HFFc6 (cell line): ENCODE results near the gene RTN1. TPM values are rescaled to one million over a fixed set of nuclear protein-coding genes. Genes with fewer than 3 reads are reported as not detected.

Experiments
- DNase-seq: peaks from one replicate; pipeline ENCODE4 v3.0.0-alpha.2; 2018
- H3K27ac Mint-ChIP-seq: 2 replicates; pipeline ENCODE4 v1.8.0; 2020; ENCODE audit warnings: mild to moderate bottlenecking, mixed read lengths
- H3K27me3 Mint-ChIP-seq: 2 replicates; pipeline ENCODE4 v1.8.0; 2021; ENCODE audit warnings: mild to moderate bottlenecking, moderate library complexity, mixed read lengths; ENCODE audit not compliant: insufficient read depth
- H3K36me3 Mint-ChIP-seq: 2 replicates; pipeline ENCODE4 v1.8.0; 2021; ENCODE audit warnings: low read depth, mixed read lengths
- H3K4me1 Mint-ChIP-seq: 2 replicates; pipeline ENCODE4 v1.8.0; 2020; ENCODE audit warnings: low read depth, mixed read lengths
- H3K4me3 Mint-ChIP-seq: 2 replicates; pipeline ENCODE4 v1.8.0; 2020; ENCODE audit warnings: mild to moderate bottlenecking, moderate library complexity, mixed read lengths
- H3K9me3 Mint-ChIP-seq: 2 replicates; pipeline ENCODE4 v1.8.0; 2020; ENCODE audit warnings: mild to moderate bottlenecking, mixed read lengths
- total RNA-seq, 6 experiments: library from RNA; stranded (reverse); fragmentation: NEBNext Ultra II Directional; extraction: Animal tissue kit (Norgen Biotek cat#: 25700); gene quantifications; 2 replicates in 1 of 6; 3 replicates in 5 of 6; pipeline ENCODE4 v1.2.3, GENCODE V29; 2021
- TF ChIP-seq, protein P1 (sequence below): fragments of 200-600 bp; sonication (generic); IDR thresholded peaks from 2 replicates; pipeline ENCODE4 v1.5.0; 2021; ENCODE audit warnings: antibody characterized with exemption, mild to moderate bottlenecking

The RTN1 gene
- total RNA-seq, 6 experiments from 2014 or later: 0.07 to 0.17 TPM; not detected in 4

DNA sequence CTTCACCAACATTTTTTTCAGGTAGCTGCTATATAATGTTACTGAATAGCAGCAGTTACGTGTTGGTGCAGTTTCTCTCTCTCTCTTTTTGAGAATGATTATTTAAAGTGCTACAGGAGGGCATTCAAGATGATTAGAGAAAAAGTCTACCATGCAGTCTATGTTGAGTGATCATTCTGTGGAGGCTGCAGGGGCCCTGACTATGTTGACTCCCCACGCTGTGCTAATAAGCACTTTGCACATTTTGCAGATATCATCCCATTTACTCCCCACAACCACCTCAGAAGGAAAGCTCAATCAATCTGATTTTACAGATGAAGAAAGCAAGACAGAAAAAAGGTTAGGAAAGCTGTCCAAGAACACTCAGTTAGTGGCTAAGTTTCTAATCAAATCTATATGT, 87.8 kb downstream of the RTN1 start:
- Mint-ChIP-seq H3K36me3 (no peaks in the 10 kb centered on the region), H3K4me3 (no peak overlapping the region), H3K9me3 (peaks cover 46% of the 10 kb centered on the region), H3K27me3 (no peaks in the 10 kb centered on the region), H3K4me1 (no peaks in the 10 kb centered on the region), H3K27ac (no peak overlapping the region)
- TF ChIP-seq, protein P1, sequence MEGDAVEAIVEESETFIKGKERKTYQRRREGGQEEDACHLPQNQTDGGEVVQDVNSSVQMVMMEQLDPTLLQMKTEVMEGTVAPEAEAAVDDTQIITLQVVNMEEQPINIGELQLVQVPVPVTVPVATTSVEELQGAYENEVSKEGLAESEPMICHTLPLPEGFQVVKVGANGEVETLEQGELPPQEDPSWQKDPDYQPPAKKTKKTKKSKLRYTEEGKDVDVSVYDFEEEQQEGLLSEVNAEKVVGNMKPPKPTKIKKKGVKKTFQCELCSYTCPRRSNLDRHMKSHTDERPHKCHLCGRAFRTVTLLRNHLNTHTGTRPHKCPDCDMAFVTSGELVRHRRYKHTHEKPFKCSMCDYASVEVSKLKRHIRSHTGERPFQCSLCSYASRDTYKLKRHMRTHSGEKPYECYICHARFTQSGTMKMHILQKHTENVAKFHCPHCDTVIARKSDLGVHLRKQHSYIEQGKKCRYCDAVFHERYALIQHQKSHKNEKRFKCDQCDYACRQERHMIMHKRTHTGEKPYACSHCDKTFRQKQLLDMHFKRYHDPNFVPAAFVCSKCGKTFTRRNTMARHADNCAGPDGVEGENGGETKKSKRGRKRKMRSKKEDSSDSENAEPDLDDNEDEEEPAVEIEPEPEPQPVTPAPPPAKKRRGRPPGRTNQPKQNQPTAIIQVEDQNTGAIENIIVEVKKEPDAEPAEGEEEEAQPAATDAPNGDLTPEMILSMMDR: no peak
- DNase-seq: no peak

DNA sequence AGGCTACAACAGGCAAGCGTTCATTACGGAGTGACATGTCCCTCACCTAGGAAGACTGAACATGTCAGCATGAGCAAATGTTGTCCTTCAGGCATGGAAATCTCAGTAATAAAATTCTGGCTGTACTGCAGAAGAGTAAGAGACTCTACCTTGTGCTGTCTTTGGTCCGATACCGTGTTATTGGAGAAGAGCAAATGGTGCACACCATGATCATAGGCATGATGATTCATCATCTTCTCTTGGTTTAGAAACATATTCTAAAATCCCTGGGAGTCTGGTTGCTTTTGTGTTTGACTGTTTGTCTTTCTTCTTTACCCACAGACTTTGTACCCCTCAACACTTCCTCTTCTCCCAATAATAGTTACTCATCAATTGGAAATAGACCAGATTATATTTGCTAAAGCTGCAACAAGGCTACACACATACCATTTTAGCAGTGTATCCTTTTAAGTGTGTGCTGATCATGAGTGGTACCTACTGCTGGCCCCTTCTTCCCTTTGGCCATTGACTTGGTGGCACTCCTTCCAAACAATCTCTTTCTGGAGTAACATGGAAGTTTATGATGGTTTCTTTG, 93.5 kb downstream of the RTN1 start:
- no peak overlapping the region for H3K27ac Mint-ChIP-seq
- no peak overlapping the region for H3K4me3 Mint-ChIP-seq
- H3K27me3 Mint-ChIP-seq: no peaks in the 10 kb centered on the region
- H3K9me3 Mint-ChIP-seq: peaks cover 25% of the 10 kb centered on the region
- no peak for DNase-seq
- H3K4me1 Mint-ChIP-seq: no peaks in the 10 kb centered on the region
- TF ChIP-seq, protein P1: no peak
- no peaks in the 10 kb centered on the region for H3K36me3 Mint-ChIP-seq

DNA sequence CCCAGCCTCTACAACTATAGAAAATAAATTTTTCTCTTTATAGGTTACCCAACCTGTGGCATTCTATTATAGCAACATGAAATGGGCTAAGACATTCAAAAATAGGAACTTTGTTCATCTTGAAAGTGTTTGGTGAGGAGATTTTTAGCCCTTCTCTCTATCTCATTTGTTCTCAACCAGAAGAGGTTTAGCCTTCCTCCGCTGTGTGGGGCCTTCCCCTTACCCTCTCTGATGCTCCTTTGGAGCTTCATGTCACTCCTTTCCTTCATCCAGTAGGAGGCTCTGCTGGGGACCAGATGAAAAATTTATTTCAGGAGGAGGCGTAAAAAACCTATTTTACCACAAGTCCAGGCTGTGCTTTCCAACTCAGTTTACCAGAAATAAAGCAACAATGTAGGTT, 94.1 kb downstream of the RTN1 start:
- no peak overlapping the region for H3K27ac Mint-ChIP-seq

DNA sequence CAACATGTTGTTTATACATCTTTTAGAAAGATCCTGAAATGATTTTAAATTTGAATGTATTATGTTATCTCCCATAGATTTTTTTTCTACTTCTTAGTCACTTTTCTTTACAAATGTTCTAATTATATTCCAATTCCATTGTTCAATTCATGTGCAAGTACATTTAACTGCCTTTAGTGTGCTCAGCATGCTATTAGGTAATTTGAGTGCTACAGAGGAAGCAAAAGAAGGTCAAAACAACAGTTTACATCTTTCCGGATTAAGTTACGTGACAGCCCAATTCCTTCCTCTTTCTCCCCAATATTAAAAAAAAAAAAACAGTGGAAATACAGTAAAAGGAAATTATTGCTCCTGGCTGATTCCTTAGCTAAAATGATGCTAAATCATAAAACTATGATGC, 98.3 kb downstream of the RTN1 start:
- no peaks in the 10 kb centered on the region for H3K36me3 Mint-ChIP-seq
- TF ChIP-seq, protein P1: no peak
- DNase-seq: no peak

More for the DNA sequence above, 94.1 kb downstream of the RTN1 start:
- TF ChIP-seq, protein P1: no peak
- no peaks in the 10 kb centered on the region for H3K36me3 Mint-ChIP-seq
- no peaks in the 10 kb centered on the region for H3K27me3 Mint-ChIP-seq
- DNase-seq: no peak
- H3K4me3 Mint-ChIP-seq: no peak overlapping the region
- peaks cover 24% of the 10 kb centered on the region for H3K9me3 Mint-ChIP-seq
- H3K4me1 Mint-ChIP-seq: no peaks in the 10 kb centered on the region

DNA sequence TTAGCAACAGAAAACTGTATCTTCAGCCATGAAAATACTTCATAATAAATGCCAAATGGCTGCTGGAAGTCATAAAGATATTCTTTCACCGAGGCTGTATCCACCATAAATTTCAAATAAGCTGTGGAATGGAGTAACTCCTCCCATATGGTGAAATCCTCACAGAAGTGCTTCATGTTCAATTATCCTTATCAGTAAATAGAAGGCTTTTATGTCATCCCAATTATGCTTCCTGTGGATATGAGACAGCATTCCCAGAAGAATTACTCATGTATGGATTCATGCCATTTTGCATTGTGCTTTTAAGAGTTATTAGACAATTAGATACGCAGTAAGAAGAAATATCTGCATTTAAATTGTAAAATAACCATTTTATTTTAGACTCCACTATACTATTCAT, 99.0 kb downstream of the RTN1 start:
- Mint-ChIP-seq H3K9me3 (peaks cover 26% of the 10 kb centered on the region), H3K27ac (no peak overlapping the region), H3K27me3 (peaks cover 2% of the 10 kb centered on the region; the same call in 1 of the 2 replicates)

More for the DNA sequence above, 98.3 kb downstream of the RTN1 start:
- Mint-ChIP-seq H3K9me3 (peaks cover 23% of the 10 kb centered on the region), H3K4me3 (no peak overlapping the region), H3K27me3 (no peaks in the 10 kb centered on the region), H3K27ac (no peak overlapping the region), H3K4me1 (no peaks in the 10 kb centered on the region)

More for the DNA sequence above, 99.0 kb downstream of the RTN1 start:
- H3K4me1 Mint-ChIP-seq: no peaks in the 10 kb centered on the region
- no peak overlapping the region for H3K4me3 Mint-ChIP-seq
- TF ChIP-seq, protein P1: no peak
- H3K36me3 Mint-ChIP-seq: no peaks in the 10 kb centered on the region
- DNase-seq: no peak
